ENCODE measurements around the gene GSG1L.

GSG1L gene

DNA sequence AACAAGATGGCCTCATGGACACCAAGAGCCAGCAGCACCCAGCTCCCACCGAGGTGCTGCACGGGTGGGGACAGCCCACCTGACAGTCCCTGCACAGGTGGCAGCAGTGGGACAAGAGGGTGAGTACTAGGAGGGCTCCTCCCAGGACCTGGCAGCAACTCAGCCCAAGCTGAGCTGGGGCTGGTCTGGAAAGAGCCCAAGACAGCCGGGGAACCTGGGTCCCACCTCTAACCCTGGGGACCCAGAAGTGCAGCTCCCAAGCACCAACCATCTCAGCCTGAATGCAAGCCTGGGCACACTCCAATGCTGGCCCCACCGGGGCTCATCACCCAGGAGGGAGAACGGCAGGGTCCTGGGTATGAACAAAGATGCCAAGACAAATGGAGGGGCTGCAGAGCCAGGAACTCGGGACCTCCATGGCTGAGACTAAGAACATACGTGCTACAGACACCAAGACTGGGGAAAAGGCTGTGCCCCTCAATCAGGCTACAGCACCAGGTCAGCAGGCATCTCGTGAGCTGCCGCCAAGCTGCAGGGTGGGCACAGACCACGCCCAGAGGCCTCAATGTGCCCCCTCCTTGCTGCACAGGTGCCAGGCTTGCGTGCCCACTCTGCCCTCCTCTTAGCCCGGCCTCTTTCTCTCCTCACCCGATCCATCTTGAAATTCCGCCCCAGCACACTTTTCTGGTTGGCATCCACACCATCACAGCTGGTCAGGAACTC is 37.5 kb upstream of the GSG1L start:
- TF ChIP-seq, protein P1, sequence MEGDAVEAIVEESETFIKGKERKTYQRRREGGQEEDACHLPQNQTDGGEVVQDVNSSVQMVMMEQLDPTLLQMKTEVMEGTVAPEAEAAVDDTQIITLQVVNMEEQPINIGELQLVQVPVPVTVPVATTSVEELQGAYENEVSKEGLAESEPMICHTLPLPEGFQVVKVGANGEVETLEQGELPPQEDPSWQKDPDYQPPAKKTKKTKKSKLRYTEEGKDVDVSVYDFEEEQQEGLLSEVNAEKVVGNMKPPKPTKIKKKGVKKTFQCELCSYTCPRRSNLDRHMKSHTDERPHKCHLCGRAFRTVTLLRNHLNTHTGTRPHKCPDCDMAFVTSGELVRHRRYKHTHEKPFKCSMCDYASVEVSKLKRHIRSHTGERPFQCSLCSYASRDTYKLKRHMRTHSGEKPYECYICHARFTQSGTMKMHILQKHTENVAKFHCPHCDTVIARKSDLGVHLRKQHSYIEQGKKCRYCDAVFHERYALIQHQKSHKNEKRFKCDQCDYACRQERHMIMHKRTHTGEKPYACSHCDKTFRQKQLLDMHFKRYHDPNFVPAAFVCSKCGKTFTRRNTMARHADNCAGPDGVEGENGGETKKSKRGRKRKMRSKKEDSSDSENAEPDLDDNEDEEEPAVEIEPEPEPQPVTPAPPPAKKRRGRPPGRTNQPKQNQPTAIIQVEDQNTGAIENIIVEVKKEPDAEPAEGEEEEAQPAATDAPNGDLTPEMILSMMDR (IDR thresholded peaks at IDR 0.05), result no peak
- no peak for DNase-seq (ENCODE audit: low spot score)
- H3K27ac ChIP-seq, result no peak overlapping the region
- H3K4me3 ChIP-seq, result no peak overlapping the region

DNA sequence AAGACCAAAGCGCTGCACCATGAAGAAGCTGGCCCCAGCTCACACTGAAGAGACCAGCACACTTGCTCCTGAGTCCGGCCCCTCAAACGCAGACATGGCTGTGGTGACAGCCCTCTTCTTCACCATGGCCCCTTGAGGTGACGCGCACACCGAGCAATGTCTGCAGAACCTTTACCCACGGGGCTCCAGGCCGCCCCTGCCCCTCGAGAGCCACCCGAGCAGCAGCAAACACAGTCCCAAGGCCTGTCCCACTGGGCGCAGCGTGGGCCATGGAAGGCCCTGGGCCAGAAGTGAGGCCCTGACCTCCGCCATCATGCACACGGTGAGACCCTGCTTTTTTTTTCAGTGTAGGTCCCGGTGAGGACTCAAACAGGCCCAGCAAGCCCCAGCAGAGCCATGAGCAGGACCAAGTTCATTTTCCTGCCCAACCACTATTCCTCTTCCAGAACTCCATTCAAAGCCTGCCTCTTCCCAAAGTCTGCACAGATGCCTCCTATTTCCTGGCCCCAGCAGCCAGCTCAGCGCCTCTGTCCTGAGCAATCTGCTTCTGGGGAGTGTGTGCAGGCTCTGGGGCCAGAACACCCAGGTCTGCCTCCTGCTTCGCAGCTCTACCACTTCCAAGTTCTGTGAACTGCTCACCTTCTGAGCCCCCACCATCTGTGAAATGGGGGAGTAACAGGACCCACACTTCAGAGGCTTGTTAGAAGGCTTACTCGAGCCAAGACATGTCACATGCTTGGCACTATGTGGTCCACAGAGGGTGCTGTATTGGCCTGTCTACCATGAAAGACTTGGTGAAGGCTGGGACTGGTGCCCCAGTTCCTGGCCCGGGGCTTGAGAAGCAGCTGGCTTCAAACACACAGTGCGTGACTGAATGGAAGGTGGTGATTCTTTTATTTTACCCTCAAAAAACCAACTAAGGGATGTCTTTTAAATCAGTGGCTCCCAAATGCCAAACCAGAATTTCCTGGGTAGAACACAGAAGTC is 35.7 kb upstream of the GSG1L start:
- H3K4me3 ChIP-seq, result no peak overlapping the region
- no peak overlapping the region for H3K27ac ChIP-seq
- TF ChIP-seq, protein P1 (IDR thresholded peaks at IDR 0.05), result no peak
- no peak for DNase-seq (ENCODE audit: low spot score)

DNA sequence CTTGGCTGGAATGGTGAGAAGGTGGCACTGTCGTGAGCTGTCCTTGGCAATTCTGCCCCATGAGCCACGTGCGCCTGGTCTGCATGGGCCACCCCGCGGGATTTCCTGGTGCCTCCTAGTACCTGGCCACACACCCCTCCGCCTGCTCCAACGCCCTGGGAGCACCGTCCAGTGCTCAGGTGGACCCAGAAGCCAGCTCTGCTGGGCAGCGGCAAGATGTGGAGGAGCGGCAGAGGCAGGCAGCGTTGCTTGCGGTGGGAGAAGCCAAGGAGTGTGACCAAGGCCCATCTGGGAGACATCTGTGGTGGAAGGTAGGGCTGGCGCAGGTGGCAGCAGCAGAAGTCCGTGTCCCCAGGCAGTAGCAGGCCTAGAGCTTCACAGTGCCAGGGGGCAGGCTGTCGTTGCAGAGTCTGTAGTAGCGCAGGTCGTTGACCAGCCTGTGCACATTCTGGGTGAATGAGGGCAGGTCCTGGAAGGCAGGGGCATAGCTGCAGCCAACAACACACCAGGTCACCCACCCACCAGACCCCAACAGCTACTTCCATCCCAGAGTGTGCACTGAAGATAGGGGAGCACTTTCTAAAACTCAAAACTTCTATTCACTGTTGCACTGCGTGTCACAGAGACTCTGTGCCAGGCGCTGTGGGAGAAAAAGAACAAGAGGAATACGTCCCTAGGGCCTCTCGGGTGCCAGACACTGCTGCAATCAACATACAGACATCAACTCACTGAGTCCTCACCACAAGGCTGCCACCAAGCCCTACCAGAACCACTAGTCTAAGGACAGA is 34.9 kb upstream of the GSG1L start:
- H3K27ac ChIP-seq, result no peak overlapping the region
- DNase-seq (ENCODE audit: low spot score), result no peak
- TF ChIP-seq, protein P1 (IDR thresholded peaks at IDR 0.05), result no peak
- no peak overlapping the region for H3K4me3 ChIP-seq

DNA sequence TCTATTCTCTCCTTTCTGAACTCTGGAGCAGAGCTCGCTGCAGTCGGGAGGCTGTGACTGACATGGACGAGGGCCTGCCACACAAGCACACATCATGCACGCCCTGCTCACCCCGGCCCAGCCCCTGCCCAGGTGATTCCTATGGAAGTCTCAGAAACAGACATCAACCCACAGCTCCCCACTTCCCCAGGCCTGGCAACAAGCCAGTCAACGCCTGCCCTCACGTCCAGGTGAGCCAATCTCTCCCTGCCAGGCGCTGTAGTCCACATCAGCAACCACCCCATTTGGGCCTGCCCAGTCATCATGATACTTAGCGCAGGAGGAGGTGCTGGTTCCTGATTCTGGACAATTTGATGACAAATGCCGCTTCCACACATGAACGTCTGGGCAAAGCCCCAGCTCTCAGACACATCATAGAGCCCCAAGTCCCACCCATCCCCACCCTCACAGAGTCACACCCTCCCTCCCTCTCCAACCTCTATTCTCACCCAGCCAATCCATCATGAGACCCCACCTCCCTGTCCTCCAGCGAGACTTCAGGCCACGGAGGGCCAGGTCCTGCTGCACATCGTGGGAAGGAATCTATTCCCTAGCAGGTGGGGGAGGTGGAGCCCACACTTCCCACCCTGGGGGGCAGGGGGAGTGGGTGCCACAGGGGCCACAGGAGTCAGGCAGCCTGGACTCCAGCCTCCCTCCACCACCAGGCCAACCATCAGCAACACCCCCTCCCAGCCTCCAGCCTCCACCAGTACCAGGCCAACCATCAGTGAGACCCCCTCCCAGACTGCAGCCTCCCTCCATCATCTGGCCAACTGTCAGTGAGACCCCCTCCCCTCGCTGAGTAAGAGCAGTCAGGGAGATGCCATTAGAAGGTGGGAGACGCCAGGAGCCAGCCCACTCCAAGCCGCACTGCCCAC is 33.7 kb upstream of the GSG1L start:
- H3K27ac ChIP-seq, result no peak overlapping the region
- TF ChIP-seq, protein P1 (IDR thresholded peaks at IDR 0.05), result no peak
- DNase-seq (ENCODE audit: low spot score), result no peak

DNA sequence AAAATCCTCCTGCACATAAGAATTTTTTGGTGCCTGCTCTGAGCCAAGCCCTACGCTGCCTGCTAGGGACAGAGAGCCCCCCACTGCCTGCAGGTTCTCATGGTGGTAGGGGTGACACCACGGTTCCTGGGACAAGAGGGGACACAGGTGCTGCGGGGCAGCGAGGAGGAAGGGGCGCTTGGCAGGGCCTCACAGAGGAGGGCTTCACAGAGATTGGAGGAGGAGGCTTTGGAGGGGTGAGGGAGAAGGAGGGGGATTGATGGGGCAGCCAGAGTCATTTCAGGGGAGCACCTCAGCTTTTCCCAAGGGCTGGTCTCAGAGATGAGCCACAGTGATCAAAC is 29.8 kb upstream of the GSG1L start:
- H3K27ac ChIP-seq, result no peak overlapping the region
- TF ChIP-seq, protein P1 (IDR thresholded peaks at IDR 0.05), result no peak
- DNase-seq (ENCODE audit: low spot score), result no peak
- no peak overlapping the region for H3K4me3 ChIP-seq

More for the DNA sequence above, 33.7 kb upstream of the GSG1L start:
- H3K4me3 ChIP-seq, result no peak overlapping the region

Measured in coronary artery (tissue), 2 donors.